ENCODE measurements around the gene BIRC7. TPM values are rescaled to one million over a fixed set of nuclear protein-coding genes. Genes with fewer than 3 reads are reported as not detected.

BIRC7 gene
- total RNA-seq, 1 experiment from 2014 or later, result 0.17 TPM

DNA sequence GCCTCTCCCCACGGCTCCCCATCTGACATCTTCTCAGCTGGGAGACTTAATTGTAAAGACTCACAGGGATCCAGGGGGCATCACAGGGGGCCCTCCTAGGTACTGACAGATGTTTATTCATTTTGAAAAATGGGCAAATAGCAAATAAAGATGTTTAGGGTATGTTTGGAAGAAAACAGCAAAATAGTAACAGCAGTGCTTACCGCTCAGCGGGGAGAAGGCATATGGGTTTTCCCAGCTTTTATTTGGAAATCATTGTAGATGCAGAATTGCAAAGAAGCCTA lies 2.7 kb upstream of the BIRC7 start:
- Mint-ChIP-seq H3K36me3 (no peaks in the 10 kb centered on the region), H3K27me3 (ENCODE audit: low read depth) (peaks cover 11% of the 10 kb centered on the region), H3K4me3 (no peak overlapping the region), H3K27ac (no peak overlapping the region), H3K4me1 (peaks cover 34% of the 10 kb centered on the region), H3K9me3 (no peaks in the 10 kb centered on the region)
- ATAC-seq (no peak), DNase-seq (ENCODE audit: low spot score) (no peak)
- TF ChIP-seq ESRRA (CRISPR knock-in tag; IDR thresholded peaks at IDR 0.05; ENCODE audit: borderline replicate concordance), result no peak
- no peak for TF ChIP-seq ETV6 (CRISPR knock-in tag; IDR thresholded peaks at IDR 0.05)
- no peak for TF ChIP-seq TP53 (CRISPR knock-in tag; IDR thresholded peaks at IDR 0.05)
- TF ChIP-seq, protein P1, sequence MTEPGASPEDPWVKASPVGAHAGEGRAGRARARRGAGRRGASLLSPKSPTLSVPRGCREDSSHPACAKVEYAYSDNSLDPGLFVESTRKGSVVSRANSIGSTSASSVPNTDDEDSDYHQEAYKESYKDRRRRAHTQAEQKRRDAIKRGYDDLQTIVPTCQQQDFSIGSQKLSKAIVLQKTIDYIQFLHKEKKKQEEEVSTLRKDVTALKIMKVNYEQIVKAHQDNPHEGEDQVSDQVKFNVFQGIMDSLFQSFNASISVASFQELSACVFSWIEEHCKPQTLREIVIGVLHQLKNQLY (CRISPR knock-in tag; IDR thresholded peaks at IDR 0.05), result no peak
- CTCF ChIA-PET, result interaction anchor here (0.7 to 8.1 kb wide), 3 partner anchors 8 to 47 kb away, joined by 3 to 151 read pairs (median 56); partner anchors contain the start of gene NKAIN4
- POLR2A ChIA-PET, result no interaction called here

DNA sequence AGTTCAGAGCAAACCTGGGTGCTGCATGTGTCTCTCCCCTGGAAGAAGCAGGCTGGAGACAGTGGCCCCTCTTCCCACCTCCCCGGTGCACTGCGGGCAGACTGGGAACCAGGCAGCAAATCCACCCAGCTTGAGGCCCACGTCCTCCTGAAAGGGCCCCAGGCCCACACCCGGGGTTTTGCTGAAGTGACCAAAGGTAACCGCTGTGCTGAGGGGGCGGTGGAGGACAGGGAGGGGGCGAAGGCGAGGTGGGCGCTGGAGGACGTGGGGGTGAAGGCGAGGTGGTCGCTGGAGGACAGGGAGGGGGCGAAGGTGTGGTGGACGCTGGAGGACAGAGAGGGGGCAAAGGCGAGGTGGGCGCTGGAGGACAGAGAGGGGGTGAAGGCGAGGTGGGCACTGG lies 1.8 kb upstream of the BIRC7 start:
- ChIA-PET POLR2A (no interaction called here), CTCF (interaction anchor here (1.1 to 8.1 kb wide), 7 partner anchors 9 to 144 kb away, joined by 3 to 151 read pairs (median 7); partner anchors contain the start of gene NKAIN4)
- Mint-ChIP-seq H3K4me3 (no peak overlapping the region), H3K9me3 (no peaks in the 10 kb centered on the region), H3K4me1 (peaks cover 28% of the 10 kb centered on the region), H3K36me3 (no peaks in the 10 kb centered on the region), H3K27ac (no peak overlapping the region), H3K27me3 (ENCODE audit: low read depth) (peaks cover 11% of the 10 kb centered on the region)
- ATAC-seq (no peak), DNase-seq (ENCODE audit: low spot score) (no peak)
- TF ChIP-seq, protein P2, sequence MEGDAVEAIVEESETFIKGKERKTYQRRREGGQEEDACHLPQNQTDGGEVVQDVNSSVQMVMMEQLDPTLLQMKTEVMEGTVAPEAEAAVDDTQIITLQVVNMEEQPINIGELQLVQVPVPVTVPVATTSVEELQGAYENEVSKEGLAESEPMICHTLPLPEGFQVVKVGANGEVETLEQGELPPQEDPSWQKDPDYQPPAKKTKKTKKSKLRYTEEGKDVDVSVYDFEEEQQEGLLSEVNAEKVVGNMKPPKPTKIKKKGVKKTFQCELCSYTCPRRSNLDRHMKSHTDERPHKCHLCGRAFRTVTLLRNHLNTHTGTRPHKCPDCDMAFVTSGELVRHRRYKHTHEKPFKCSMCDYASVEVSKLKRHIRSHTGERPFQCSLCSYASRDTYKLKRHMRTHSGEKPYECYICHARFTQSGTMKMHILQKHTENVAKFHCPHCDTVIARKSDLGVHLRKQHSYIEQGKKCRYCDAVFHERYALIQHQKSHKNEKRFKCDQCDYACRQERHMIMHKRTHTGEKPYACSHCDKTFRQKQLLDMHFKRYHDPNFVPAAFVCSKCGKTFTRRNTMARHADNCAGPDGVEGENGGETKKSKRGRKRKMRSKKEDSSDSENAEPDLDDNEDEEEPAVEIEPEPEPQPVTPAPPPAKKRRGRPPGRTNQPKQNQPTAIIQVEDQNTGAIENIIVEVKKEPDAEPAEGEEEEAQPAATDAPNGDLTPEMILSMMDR (IDR thresholded peaks at IDR 0.05), result no peak
- TF ChIP-seq, protein P3, sequence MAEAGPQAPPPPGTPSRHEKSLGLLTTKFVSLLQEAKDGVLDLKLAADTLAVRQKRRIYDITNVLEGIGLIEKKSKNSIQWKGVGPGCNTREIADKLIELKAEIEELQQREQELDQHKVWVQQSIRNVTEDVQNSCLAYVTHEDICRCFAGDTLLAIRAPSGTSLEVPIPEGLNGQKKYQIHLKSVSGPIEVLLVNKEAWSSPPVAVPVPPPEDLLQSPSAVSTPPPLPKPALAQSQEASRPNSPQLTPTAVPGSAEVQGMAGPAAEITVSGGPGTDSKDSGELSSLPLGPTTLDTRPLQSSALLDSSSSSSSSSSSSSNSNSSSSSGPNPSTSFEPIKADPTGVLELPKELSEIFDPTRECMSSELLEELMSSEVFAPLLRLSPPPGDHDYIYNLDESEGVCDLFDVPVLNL (CRISPR knock-in tag; IDR thresholded peaks at IDR 0.05; ENCODE audit: borderline replicate concordance, low read depth), result no peak
- TF ChIP-seq, protein P4, sequence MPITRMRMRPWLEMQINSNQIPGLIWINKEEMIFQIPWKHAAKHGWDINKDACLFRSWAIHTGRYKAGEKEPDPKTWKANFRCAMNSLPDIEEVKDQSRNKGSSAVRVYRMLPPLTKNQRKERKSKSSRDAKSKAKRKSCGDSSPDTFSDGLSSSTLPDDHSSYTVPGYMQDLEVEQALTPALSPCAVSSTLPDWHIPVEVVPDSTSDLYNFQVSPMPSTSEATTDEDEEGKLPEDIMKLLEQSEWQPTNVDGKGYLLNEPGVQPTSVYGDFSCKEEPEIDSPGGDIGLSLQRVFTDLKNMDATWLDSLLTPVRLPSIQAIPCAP (CRISPR knock-in tag; IDR thresholded peaks at IDR 0.05), result no peak
- TF ChIP-seq CREM (CRISPR knock-in tag; IDR thresholded peaks at IDR 0.05) (no peak), GABPB1 (CRISPR knock-in tag; IDR thresholded peaks at IDR 0.05) (no peak), TCF7 (CRISPR knock-in tag; IDR thresholded peaks at IDR 0.05; ENCODE audit: low read depth) (no peak), GRHL2 (CRISPR knock-in tag; IDR thresholded peaks at IDR 0.05; ENCODE audit: insufficient replicate concordance, severe bottlenecking) (no peak), RELA (CRISPR knock-in tag; IDR thresholded peaks at IDR 0.05; ENCODE audit: borderline replicate concordance) (no peak), NFYB (CRISPR knock-in tag; conservative IDR thresholded peaks at IDR 0.05; ENCODE audit: low read depth) (no peak), ELF4 (CRISPR knock-in tag; IDR thresholded peaks at IDR 0.05; ENCODE audit: low read depth) (no peak), JUN (CRISPR knock-in tag; IDR thresholded peaks at IDR 0.05) (no peak), ZNF416 (CRISPR knock-in tag; IDR thresholded peaks at IDR 0.05) (no peak), NR2C2 (CRISPR knock-in tag; IDR thresholded peaks at IDR 0.05) (no peak)
- TF ChIP-seq, protein P5, sequence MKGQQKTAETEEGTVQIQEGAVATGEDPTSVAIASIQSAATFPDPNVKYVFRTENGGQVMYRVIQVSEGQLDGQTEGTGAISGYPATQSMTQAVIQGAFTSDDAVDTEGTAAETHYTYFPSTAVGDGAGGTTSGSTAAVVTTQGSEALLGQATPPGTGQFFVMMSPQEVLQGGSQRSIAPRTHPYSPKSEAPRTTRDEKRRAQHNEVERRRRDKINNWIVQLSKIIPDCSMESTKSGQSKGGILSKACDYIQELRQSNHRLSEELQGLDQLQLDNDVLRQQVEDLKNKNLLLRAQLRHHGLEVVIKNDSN (CRISPR knock-in tag; IDR thresholded peaks at IDR 0.05), result no peak
- TF ChIP-seq, protein P6, sequence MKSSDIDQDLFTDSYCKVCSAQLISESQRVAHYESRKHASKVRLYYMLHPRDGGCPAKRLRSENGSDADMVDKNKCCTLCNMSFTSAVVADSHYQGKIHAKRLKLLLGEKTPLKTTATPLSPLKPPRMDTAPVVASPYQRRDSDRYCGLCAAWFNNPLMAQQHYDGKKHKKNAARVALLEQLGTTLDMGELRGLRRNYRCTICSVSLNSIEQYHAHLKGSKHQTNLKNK (CRISPR knock-in tag; IDR thresholded peaks at IDR 0.05), result no peak
- TF ChIP-seq, protein P7, sequence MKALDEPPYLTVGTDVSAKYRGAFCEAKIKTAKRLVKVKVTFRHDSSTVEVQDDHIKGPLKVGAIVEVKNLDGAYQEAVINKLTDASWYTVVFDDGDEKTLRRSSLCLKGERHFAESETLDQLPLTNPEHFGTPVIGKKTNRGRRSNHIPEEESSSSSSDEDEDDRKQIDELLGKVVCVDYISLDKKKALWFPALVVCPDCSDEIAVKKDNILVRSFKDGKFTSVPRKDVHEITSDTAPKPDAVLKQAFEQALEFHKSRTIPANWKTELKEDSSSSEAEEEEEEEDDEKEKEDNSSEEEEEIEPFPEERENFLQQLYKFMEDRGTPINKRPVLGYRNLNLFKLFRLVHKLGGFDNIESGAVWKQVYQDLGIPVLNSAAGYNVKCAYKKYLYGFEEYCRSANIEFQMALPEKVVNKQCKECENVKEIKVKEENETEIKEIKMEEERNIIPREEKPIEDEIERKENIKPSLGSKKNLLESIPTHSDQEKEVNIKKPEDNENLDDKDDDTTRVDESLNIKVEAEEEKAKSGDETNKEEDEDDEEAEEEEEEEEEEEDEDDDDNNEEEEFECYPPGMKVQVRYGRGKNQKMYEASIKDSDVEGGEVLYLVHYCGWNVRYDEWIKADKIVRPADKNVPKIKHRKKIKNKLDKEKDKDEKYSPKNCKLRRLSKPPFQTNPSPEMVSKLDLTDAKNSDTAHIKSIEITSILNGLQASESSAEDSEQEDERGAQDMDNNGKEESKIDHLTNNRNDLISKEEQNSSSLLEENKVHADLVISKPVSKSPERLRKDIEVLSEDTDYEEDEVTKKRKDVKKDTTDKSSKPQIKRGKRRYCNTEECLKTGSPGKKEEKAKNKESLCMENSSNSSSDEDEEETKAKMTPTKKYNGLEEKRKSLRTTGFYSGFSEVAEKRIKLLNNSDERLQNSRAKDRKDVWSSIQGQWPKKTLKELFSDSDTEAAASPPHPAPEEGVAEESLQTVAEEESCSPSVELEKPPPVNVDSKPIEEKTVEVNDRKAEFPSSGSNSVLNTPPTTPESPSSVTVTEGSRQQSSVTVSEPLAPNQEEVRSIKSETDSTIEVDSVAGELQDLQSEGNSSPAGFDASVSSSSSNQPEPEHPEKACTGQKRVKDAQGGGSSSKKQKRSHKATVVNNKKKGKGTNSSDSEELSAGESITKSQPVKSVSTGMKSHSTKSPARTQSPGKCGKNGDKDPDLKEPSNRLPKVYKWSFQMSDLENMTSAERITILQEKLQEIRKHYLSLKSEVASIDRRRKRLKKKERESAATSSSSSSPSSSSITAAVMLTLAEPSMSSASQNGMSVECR (CRISPR knock-in tag; IDR thresholded peaks at IDR 0.05; ENCODE audit: borderline replicate concordance), result no peak
- TF ChIP-seq, protein P8, sequence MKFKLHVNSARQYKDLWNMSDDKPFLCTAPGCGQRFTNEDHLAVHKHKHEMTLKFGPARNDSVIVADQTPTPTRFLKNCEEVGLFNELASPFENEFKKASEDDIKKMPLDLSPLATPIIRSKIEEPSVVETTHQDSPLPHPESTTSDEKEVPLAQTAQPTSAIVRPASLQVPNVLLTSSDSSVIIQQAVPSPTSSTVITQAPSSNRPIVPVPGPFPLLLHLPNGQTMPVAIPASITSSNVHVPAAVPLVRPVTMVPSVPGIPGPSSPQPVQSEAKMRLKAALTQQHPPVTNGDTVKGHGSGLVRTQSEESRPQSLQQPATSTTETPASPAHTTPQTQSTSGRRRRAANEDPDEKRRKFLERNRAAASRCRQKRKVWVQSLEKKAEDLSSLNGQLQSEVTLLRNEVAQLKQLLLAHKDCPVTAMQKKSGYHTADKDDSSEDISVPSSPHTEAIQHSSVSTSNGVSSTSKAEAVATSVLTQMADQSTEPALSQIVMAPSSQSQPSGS (CRISPR knock-in tag; IDR thresholded peaks at IDR 0.05; ENCODE audit: borderline replicate concordance, low read depth), result no peak

Data from WTC11 (cell line).